Neural cell (in vitro differentiated cells): Measurements from ENCODE around the gene ADAMTS17. TPM values are rescaled to one million over a fixed set of nuclear protein-coding genes. Genes with fewer than 3 reads are reported as not detected.

ENCODE experiments used
- H2AFZ ChIP-seq: fragments of 200-600, 300-800 bp; sonication (generic), shearing (Covaris generic); 2 replicates; pipeline ENCODE4 v1.6.0; 2014; ENCODE audit warnings: low read depth, mild to moderate bottlenecking, antibody characterized with exemption, low read length, moderate library complexity
- H3F3A ChIP-seq: fragments of 200-600 bp; shearing (Covaris generic); 2 replicates; pipeline ENCODE4 v1.6.1; 2016; ENCODE audit warnings: mild to moderate bottlenecking, moderate library complexity, mixed read lengths, antibody characterized with exemption, low read length; ENCODE audit not compliant: insufficient read depth, poor library complexity, severe bottlenecking
- H3K27ac ChIP-seq: fragments of 200-600, 300-800 bp; sonication (generic), shearing (Covaris generic); 2 replicates; pipeline ENCODE4 v1.5.1; 2014; ENCODE audit warnings: mild to moderate bottlenecking, low read length, moderate library complexity
- H3K27me3 ChIP-seq: fragments of 300-800, 200-600 bp; sonication (generic), shearing (Covaris generic); 2 replicates; pipeline ENCODE4 v1.6.0; 2014; ENCODE audit warnings: mild to moderate bottlenecking, low read depth, low read length, moderate library complexity; ENCODE audit not compliant: insufficient read depth
- H3K36me3 ChIP-seq: fragments of 300-800, 200-600 bp; sonication (generic), shearing (Covaris generic); 2 replicates; pipeline ENCODE4 v1.5.1; 2014; ENCODE audit warnings: mild to moderate bottlenecking, antibody characterized with exemption, low read length, moderate library complexity; ENCODE audit not compliant: insufficient read depth
- H3K4me2 ChIP-seq: fragments of 300-800, 200-600 bp; sonication (generic), shearing (Covaris generic); 2 replicates; pipeline ENCODE4 v1.6.0; 2014; ENCODE audit warnings: mild to moderate bottlenecking, low read length
- H3K4me3 ChIP-seq: fragments of 300-800, 200-600 bp; sonication (generic), shearing (Covaris generic); 2 replicates; pipeline ENCODE4 v1.5.1; 2014; ENCODE audit warnings: mild to moderate bottlenecking, low read length, moderate library complexity
- H3K79me2 ChIP-seq: fragments of 200-600 bp; shearing (Covaris generic); replicated peaks from 2 replicates; pipeline ENCODE4 v1.6.0; 2014; ENCODE audit warnings: mild to moderate bottlenecking, low read length, moderate library complexity; ENCODE audit not compliant: insufficient read depth
- H3K9ac ChIP-seq: fragments of 300-800, 200-600 bp; sonication (generic), shearing (Covaris generic); 2 replicates; pipeline ENCODE4 v1.6.1; 2016; ENCODE audit warnings: mild to moderate bottlenecking, low read length, mixed read lengths
- H3K9me2 ChIP-seq: fragments of 200-600 bp; shearing (Covaris generic); 2 replicates; pipeline ENCODE4 v1.6.1; 2016; ENCODE audit warnings: mild to moderate bottlenecking, low read length, mixed read lengths; ENCODE audit not compliant: insufficient read depth
- H3K9me3 ChIP-seq: fragments of 200-600, 300-800 bp; sonication (generic), shearing (Covaris generic); 2 replicates; pipeline ENCODE4 v1.6.1; 2016; ENCODE audit warnings: mild to moderate bottlenecking, mixed run types, low read length, moderate library complexity, mixed read lengths
- H4K20me1 ChIP-seq: fragments of 200-600 bp; shearing (Covaris generic); 2 replicates; pipeline ENCODE4 v1.6.1; 2016; ENCODE audit warnings: mild to moderate bottlenecking, mixed run types; ENCODE audit not compliant: insufficient read depth
- CTCF ChIP-seq: fragments of 450-650 bp; IDR thresholded peaks from 2 replicates; pipeline ENCODE4 v1.5.1; 2014; ENCODE audit warnings: antibody characterized with exemption, mild to moderate bottlenecking, moderate library complexity; ENCODE audit not compliant: poor library complexity, severe bottlenecking
- EP300 ChIP-seq: fragments of 450-650 bp; conservative IDR thresholded peaks from 2 replicates; pipeline ENCODE4 v1.6.1; 2014; ENCODE audit warnings: antibody characterized with exemption, mild to moderate bottlenecking, moderate library complexity; ENCODE audit not compliant: poor library complexity, severe bottlenecking
- EZH2 ChIP-seq: fragments of 200-600, 300-800 bp; shearing (Covaris generic), sonication (generic); IDR thresholded peaks from 2 replicates; pipeline ENCODE4 v1.6.1; 2014; ENCODE audit warnings: antibody characterized with exemption, low read length, borderline replicate concordance, mild to moderate bottlenecking; ENCODE audit not compliant: insufficient read depth, poor library complexity, severe bottlenecking
- MXI1 ChIP-seq: fragments of 450-650 bp; conservative IDR thresholded peaks from 2 replicates; pipeline ENCODE4 v1.6.1; 2014; ENCODE audit warnings: antibody characterized with exemption, mild to moderate bottlenecking; ENCODE audit not compliant: poor library complexity, severe bottlenecking
- POLR2AphosphoS5 ChIP-seq: IDR thresholded peaks from 2 replicates; pipeline ENCODE4 v1.6.1; 2012
- RAD21 ChIP-seq: fragments of 450-650 bp; conservative IDR thresholded peaks from 2 replicates; pipeline ENCODE4 v1.6.1; 2014; ENCODE audit warnings: antibody characterized with exemption, mild to moderate bottlenecking, moderate library complexity
- REST ChIP-seq: IDR thresholded peaks from 2 replicates; pipeline ENCODE4 v1.6.1; 2012; ENCODE audit warnings: borderline replicate concordance
- SMC3 ChIP-seq: fragments of 450-650 bp; conservative IDR thresholded peaks from 2 replicates; pipeline ENCODE4 v1.6.1; 2014; ENCODE audit warnings: antibody characterized with exemption, mild to moderate bottlenecking, moderate library complexity; ENCODE audit not compliant: poor library complexity
- TAF1 ChIP-seq: IDR thresholded peaks from 2 replicates; pipeline ENCODE4 v1.6.1; 2012; ENCODE audit warnings: low read depth
- polyA minus RNA-seq: library from RNA; depleted of rRNA, polyadenylated mRNA; stranded (reverse); fragments of >200 nt; gene quantifications from 2 replicates; pipeline ENCODE4 v1.2.3, GENCODE V29; 2014
- polyA plus RNA-seq: library from polyadenylated mRNA; depleted of rRNA; stranded (reverse); fragments of >200 nt; gene quantifications from 2 replicates; pipeline ENCODE4 v1.2.3, GENCODE V29; 2014

The ADAMTS17 gene
- polyA plus RNA-seq, result 0.04 TPM in 1 of 2 replicates, not detected in the other
- polyA minus RNA-seq, result 1.0 and 1.9 TPM in 2 replicates

GRCh38 chr15:100341750-100342560 is at the start of gene ADAMTS17:
ADAMTS17 (minus strand) TSS chr15:100341975; CDS start chr15:100341899, 76 bp downstream.
- Histone ChIP-seq H3K27ac (no peak within 1 kb of the TSS), H3K4me2 (peak within 1 kb of the TSS; percentile 55)

More at GRCh38 chr15:100341750-100342560, at the start of gene ADAMTS17:
- H3K4me3 ChIP-seq, result peak within 1 kb of the TSS; percentile 83
- H3K79me2 ChIP-seq, result no peaks in the 10 kb centered on the region
- peaks cover 59% of the 10 kb centered on the region for H3K27me3 ChIP-seq
- no peaks in the 10 kb centered on the region for H3K9me3 ChIP-seq
- H3K36me3 ChIP-seq, result no peaks in the 10 kb centered on the region
- no peaks in the 10 kb centered on the region for H4K20me1 ChIP-seq
- H3K9ac ChIP-seq, result peak within 1 kb of the TSS; percentile 48
- no peak for TF ChIP-seq EZH2
- peak; percentile 10 for TF ChIP-seq EP300
- peak; percentile 42 for TF ChIP-seq TAF1
- TF ChIP-seq CTCF, result peak; percentile 99
- peak; percentile 90 for TF ChIP-seq MXI1
- TF ChIP-seq POLR2AphosphoS5, result peak; percentile 25
- TF ChIP-seq REST, result peak; percentile 44
- TF ChIP-seq RAD21, result peak; percentile 85
- TF ChIP-seq SMC3, result peak; percentile 92
- no peaks in the 10 kb centered on the region for H3F3A ChIP-seq
- H2AFZ ChIP-seq, result peak within 1 kb of the TSS; percentile 51
- H3K9me2 ChIP-seq, result no peaks in the 10 kb centered on the region
